Measurements from ENCODE around the gene MIPOL1.
"Not testable (repeated sequence)": the region's sequence is repeated elsewhere in the genome, so short reads cannot be mapped to it uniquely, and the experiment has no call there.

MIPOL1 gene

DNA sequence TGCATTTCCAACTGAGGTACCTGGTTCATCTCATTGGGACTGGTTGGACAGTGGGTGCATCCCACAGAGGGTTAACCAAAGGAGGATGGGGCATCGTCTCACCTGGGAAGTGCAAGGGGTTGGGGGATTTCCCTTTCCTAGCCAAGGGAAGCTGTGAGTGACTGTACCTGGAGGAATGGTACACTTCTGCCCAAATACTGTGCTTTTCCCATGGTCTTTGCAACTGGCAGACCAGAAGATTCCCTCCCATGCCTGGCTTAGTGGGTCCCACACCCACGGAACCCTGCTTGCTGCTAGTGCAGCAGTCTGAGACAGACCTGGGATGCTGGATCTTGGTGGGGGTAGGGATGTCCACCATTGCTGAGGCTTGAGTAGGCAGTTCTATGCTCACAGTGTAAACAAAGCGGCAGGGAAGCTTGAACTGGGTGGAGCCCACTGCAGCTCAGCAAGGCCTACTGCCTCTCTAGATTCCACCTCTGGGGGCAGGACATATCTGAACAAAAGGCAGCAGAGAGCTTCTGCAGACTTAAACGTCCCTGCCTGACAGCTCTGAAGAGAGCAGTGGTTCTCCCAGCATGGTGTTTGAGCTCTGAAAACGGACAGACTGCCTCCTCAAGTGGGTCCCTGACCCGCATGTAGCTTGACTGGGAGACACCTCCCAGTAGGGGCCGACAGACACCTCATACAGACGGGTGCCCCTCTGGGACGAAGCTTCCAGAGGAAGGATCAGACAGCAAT lies 9.7 kb upstream of the MIPOL1 start:
- DNase-seq, result not testable (repeated sequence)

DNA sequence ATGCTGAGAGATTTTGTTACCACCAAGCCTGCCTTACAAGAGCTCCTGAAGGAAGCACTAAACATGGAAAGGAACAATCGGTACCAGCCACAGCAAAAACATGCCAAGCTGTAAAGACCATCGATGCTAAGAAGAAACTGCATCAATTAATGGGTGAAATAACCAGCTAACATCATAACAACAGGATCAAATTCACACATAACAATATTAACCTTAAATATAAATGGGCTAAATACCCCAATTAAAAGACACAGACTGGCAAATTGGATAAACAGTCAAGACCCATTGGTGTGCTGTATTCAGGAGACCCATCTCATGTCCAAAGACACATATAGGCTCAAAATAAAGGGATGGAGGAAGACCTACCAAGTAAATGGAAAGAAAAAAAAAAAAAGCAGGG lies 8.0 kb upstream of the MIPOL1 start:
- not testable (repeated sequence) for DNase-seq

DNA sequence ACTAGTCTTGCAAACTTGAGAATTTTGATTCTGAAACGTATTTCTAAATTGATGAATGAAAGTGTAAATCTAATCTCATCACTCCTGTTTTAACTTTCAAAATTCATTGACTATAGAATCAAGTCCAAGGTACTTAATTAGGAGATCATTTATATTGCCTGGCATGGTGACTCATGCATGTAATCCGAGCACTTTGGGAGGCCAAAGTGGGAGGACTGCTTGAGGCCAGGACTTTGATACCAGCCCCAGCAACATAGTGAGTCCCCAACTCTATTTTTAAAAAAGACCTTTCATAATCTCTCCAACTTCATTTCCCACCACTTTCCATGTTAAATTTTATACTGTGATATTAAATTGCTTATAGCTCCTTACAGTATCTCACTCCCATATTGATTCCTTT lies 3.0 kb upstream of the MIPOL1 start:
- no peak for DNase-seq

DNA sequence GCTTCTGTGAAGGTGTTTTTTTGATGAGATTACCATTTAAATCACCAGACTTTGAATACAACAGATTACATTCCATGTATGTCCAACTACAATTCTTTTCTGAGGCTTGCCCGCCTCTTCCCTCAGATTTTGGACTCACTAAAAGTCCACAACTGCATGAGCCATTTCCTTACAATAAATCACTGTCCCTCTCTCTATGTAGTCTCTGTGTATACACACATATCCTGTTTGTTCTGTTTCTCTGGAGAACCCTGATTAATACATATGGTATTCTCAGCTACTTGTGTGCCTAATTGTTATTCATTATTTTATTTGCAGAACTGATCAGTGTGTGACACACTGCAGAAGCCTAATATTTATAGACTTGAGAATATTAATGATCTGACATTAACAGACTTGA lies 2.4 kb upstream of the MIPOL1 start:
- no peak for DNase-seq

DNA sequence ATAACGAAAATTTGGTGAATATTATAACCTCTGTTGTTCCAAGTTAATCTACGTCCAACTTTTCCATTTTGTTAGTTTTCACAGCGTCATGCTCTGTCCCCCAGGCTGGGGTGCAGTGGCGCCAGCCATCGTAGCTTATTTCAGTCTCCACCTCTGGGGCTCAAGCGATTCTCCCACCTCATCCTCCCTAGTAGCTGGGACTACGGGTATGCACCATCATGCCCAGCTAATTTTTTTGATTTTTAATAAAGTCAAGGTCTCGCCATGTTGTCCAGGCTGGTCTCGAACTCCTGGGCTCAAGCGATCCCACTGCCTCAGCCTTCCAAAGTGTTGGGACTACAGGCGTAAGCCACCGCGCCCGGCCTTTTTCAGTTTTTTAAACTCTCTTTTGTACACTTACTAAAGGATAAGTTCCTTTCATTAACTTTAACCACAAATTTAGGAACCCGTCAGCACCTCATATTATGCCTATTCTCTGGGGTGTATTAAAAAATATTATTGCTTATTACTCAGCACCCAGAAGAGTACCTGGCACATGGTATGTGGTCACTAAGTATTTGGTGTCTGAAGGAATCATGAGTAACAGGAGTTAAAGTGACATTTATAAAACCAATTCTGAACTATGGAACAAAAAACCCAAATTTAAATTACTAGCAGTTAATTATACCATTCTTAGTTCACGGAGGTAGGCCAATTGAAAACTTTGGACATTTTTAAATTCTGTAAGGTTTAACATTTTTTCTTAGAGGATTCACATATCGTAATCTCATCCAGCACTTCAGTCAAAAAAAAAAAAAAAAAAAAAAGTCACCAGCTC lies 925 bp upstream of the MIPOL1 start:
- DNase-seq, result no peak

DNA sequence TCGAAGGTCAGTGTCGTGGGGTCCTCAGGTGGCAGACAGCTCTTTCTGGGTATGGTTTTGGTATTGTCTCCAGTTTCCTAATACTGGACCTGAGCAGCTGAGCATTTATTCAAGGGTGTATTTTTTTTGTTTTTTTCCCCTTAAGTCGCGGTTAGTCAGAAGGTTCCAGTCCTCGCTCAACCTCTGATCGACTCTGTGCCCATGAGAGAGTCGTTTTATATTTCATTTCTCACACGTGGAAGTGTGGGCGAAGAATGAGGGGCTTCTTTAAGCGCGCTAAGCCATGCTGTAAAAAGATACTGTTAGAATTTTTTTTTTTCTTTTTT lies 499 bp downstream of the MIPOL1 start:
- DNase-seq, result no peak

DNA sequence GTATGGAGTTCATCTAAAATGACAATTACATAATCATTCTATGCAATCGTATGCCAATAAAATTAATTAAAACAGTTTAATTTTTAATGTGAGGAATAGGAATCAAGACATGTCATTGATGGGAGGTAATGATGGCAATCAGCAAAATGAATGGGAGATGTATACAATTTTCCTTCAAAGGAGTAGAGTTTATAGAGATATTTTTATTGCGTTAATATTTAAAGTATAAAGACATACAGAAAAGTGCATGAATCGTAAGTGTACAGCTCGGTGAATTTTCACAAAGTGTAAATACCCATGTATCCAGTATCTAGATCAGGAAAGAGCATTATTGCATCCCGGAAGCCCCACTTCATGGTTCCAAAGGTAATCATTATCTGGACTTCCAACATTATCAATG lies 1.2 kb downstream of the MIPOL1 start:
- DNase-seq, result no peak

DNA sequence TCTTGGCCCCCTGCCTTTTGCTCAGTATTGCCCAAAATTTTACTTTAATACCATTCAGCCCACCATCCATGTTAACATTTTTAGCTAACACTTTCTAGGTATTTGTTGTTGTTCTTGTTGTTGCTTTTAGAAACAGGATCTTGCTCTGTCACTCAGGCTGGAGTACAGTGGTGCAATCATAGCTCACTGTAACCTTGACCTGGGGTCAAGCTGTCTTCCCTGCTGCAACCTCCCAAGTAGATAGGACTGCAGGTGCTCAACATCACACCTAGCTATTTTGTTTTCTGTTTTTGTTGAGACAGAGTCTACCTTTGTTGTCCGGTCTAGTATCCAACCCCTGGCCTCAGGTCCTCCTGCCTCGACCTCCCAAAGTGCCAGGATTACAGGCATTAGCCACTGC lies 4.0 kb downstream of the MIPOL1 start:
- DNase-seq, result no peak

DNA sequence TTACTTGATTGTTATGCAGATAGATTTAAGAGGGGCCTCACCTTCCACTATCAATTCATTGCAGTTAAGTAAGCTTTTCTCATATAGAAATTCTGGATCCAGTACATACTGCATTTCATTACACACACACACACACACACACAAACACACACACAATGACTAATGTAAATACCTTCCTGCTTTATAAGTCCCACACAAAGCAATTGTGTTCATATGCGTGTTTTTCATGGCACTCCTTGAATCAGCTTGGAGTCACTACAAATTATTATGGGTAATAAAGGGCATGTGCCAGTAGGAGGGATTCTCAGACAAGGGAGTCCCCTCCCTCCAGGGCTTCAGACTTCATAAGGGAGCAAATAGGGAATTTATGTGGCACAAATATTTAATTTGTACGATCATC lies 4.5 kb downstream of the MIPOL1 start:
- DNase-seq, result no peak

DNA sequence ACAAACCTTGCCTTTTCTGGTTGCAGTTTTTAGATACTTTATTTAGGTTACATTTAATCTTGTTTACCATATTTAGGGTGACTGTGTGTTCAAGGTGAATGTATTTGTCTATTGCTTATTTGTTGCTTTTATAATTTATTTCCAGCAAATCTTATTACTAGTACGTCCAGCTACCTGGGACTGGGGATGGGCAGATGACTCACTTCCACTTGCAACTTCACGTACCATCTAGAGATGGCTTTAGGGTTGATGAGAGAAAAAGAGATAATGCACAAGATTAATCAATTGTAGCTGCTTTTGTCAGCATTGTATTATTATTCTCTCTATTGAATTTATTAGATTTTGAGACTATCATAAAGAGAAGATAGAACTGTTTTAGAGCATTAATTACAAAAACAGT lies 5.1 kb downstream of the MIPOL1 start:
- no peak for DNase-seq

DNA sequence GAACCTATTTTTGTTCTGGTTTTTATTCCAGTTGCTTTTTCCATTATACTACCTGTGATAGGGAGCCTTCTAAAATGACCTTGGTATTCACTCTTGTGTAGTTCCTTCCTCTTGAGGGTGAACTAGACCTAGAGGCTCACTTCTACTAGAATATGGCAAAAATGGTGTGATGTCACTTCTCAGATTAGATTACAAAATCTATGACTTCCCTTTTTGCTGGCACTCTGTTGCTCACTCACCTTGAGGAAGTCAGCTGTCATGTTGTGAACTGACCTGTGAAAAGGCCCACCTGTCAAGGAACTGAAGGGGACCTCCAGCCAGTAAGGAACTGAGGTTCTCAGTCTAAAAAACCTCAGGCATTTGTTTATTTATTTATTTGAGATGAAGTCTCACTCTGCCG lies 5.7 kb downstream of the MIPOL1 start:
- DNase-seq, result no peak

DNA sequence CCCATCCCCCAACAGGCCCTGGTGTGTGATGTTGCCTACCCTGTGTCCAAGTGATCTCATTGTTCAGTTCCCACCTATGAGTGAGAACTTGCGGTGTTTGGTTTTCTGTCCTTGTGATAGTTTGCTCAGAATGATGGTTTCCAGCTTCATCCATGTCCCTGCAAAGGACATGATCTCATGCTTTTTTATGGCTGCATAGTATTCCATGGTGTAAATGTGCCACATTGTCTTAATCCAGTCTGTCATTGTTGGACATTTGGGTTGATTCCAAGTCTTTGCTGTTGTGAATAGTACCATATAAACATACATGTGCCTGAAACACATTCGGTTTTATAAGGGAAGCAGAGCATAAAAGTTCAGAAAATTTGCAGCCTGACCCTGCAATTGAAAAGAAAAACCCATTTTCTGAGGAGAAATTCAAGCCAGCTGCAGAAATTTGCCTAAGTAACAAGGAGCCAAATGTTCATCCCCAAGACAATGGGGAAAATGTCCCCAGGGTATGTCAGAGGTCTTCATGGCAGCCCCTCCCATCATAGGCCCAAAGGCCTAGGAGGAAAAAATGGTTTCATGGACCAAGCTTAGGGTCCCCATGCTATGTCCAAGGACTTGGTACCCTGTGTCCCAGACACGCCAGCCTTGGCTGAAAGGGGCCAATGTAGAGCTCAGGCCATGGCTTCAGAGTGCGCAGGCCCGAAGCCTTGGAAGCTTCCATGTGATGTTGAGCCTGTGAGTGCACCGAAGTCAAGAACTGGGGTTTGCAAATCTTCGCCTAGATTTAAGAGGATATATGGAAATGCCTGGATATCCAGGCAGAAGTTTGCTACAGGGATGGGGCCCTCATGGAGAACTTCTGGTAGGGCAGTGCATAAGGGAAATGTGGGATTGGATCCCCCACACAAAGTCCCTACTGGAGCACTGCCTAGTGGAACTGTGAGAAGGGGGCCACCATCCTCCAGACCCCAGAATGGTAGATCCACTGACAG lies 8.2 kb downstream of the MIPOL1 start:
- DNase-seq, result not testable (repeated sequence)

DNA sequence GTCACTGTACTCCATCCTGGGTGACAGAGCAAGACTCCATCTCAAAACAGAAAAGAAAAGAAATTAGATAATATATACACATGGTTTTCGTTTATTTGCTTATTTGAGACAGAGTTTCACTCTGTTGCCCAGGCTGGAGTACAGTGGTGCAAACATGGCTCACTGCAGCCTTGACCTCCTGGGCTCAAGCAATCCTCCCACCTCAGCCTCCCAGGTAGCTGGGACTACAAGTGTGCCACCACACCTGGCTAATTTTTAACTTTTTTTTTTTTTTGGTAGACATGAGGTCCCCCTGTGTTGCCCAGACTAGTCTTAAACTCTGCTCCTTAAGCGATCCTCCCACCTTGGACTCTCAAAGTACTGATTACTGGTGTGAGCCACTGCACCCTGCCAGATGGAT lies 11.9 kb downstream of the MIPOL1 start:
- DNase-seq, result not testable (repeated sequence)

DNA sequence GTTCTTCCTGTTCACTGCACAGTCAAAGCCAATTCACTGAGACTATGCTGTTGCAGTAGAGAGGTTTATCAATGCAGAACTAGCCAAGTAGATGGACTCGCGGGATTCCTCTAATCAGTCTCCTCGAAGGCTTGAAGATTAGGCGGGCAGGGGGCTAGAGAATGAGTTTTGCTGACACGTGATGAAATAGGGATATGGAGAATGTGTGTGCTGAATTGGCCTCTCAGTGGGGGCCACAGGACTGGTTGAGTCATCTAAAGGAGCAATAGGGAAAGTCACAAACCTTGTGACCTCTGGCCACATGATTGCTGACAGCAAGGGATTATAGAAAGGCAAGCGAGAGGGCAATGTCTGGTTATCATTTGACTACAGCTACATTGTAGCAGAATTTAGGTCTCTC lies 12.7 kb downstream of the MIPOL1 start:
- no peak for DNase-seq

DNA sequence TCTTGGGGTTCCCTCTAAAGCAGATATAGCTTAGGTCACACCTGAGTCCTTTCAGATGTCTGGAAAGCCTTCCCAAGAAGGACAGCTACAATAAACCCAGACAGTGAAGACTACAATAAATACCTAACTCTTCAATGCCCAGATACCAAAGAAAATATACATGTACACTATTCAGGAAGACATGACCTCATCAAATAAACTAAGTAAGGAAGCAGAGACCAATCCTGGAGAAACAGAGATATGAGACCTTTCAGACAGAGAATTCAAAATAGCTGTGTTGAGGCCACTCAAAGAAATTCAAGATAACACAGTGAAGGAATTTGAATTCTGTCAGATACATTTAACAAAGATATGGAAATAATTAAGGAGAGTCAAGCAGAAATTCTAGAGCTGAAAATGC lies 15.3 kb downstream of the MIPOL1 start:
- no peak for DNase-seq

DNA sequence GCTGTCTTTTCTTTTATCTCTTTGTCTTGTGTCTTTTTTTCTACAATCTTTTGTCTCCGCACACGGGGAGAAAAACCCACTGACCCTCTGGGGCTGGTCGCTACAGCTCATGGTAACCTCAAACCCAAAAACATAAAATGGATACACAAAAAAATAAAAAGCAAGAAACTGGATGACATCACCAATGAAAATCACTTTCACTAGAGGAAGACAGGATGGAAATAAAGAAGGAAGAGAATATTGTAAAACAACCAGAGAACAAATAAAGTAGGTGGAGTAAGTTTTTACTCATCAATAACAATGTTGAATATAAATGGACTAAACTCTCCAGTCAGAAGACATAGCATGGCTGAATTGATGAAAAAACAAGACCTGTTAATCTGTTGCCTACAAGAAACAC lies 17.6 kb downstream of the MIPOL1 start:
- no peak for DNase-seq

DNA sequence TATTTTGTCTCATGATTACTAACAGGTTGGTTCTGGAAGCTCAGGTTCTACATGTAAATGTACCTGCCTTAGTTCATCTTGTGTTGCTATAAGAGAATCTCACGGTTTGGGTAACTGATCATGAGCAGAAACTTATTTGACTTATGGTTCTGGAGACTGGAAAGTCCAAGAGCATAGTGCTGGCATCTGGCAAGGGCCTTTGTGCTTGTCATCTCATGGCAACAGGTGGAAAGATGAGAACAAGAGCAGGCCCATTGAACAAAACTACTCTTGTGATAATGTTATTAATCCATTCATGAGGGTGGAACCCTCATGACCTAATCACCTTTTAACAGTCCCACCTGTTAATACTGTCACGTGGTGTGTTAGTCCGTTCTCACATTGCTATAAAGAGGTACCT lies 23.3 kb downstream of the MIPOL1 start:
- no peak for DNase-seq

DNA sequence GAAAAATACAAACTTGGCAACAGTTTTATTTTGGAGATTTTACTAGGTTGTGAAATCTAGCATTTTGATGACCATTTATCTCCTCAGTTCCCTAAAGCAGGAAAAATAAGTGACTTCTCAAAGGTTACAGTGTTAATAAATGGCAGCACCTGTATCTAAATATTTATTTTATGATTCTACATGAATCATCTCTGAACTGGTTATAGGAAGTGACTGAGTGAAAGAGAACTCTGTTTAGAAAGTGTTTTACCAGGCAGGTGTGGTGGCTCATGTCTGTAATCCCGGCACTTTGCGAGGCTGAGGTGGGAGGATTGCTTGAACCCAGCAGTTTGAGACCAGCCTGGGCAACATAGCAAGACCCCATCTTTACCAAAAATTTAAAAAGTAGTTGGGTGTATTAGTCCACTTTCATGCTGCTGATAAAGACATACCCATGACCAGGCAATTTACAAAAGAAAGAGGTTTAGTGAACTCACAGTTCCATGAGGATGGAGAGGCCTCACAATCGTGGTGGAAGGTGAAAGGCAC lies 26.3 kb downstream of the MIPOL1 start:
- DNase-seq, result no peak

DNA sequence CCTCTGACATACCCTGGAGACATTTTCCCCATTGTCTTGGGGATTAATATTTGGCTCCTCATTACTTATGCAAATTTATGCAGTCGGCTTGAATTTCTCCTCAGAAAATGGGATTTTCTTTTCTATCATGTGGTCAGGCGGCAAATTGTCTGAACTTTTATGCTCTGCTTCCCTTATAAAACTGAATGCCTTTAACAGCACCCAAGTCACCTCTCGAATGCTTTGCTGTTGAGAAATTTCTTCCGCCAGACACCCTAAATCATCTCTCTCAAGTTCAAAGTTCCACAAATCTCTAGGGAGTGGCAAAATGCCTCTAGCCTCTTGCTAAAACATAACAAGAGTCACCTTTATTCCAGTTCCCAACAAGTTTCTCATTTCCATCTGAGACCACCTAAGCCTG lies 27.9 kb downstream of the MIPOL1 start:
- not testable (repeated sequence) for DNase-seq

DNA sequence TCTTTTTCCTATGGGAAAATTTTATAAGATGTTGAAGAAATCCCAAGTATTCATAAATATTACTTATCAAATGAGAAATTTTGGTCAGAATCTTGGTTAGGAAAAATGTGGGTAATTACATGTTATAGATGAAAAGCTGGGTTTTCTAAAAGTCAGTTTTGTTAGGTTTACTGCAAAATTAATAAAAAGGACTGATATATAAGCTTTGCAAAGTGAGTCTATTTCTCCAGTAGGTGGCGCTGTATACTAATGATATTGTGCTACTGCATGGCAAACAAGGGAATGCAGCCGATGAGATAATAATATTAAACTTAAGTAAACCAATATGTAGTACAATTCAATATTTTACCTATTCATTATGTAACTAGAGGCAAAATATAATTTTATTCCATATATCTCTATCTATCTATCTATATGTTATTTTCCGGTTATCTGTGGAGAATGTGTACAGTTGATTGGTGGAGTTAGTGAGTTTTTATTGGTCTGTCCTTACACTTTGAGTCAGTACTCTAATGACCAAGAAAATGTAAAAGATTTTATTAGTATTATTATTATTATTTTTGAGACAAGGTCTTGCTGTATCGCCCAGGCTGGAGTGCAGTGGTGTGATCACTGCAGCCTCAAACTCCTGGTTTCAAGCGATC lies 32.9 kb downstream of the MIPOL1 start:
- no peak for DNase-seq

DNA sequence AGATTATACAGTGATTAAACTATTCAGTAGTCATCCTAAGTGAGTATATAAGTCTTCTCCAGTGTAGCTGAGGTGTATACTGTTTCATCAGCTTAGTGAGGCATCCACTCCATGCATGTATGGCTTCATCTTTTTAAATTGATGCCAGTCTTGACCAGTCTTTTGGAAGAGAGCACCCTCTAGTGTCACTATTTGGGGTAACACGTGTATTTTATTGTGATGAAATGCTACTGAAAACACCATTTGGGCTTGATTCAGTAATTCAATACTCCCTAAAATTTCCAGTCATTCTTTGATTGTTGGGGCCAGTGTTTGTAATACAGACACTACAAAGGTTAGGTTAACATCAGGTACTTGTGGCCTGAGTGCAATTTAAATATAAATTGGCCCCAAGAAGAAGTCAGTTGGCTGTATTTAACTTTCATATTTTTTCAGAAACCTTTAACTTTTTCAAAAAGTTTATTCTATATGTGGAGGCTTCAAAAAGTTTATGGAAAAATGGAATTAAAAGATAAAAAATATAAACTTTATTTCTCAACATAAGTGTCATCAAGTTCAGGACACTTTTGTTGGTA lies 35.3 kb downstream of the MIPOL1 start:
- DNase-seq, result no peak

DNA sequence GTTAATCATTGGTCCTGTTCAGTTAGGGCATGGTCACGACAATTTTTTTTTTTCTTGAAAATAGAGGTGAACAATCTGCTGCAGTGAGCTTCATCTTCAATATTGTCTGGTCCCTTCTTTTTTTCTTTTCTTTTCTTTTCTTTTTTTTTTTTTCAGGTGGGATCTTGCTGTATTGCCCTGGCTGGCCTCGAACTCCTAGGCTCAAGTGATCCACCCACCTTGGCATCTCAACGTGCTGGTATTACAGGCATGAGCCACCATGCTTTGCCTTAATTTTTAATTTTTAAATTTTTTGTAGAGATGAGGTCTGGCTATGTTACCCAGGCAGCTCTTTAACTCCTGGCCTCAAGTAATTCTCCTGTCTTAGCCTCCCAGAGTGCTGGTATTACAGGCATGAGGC lies 36.5 kb downstream of the MIPOL1 start:
- no peak for DNase-seq

Measured in CD4-positive, alpha-beta T cell treated with Interleukin-17A for 4 hours (primary cell).